ENCODE measurements around the gene SARDH. TPM values are rescaled to one million over a fixed set of nuclear protein-coding genes. Genes with fewer than 3 reads are reported as not detected.

The SARDH gene
- total RNA-seq, 1 experiment from 2014 or later: 5.3 TPM

DNA sequence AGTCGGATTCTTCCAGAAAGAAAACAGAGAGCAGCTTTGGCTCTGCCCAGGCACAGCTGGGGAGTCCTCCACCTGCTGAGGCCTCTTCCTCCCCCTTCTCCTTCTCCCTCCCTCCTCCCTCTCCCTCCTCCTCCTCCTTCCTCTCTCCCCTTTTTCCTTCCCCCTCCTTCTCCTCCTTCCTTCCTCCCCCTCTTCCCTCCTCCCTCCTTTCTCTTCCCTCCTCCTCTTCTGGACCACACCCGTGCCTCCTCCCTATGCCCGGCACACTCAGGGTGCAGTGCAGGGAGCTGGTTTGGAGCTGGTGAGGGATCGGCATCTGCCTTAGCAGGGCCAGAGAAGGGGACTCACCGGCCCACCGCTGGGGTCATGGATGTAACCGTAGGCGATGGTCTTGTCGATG is 71.8 kb downstream of the SARDH start:
- H3K23me2 ChIP-seq (ENCODE audit: insufficient read length, low read depth, low read length, poor library complexity, severe bottlenecking): no peaks in the 10 kb centered on the region
- H3K23ac ChIP-seq (ENCODE audit: insufficient read length, low read depth, low read length): no peak overlapping the region
- H3K9ac ChIP-seq (ENCODE audit: extremely low read depth, insufficient read length, low read length): no peak overlapping the region
- no peak overlapping the region for H2BK5ac ChIP-seq (ENCODE audit: insufficient read length, low read length)
- no peak overlapping the region for H4K5ac ChIP-seq (ENCODE audit: insufficient read length, low read depth, low read length)
- no CpG with 5 or more reads among the region's 9 CpGs for WGBS (ENCODE audit: extremely low coverage, insufficient read length, low lambda C conversion rate)
- H3K4me2 ChIP-seq (ENCODE audit: insufficient read depth, insufficient read length, low read length): no peak overlapping the region
- H2AK5ac ChIP-seq (ENCODE audit: insufficient read length, low read length): no peak overlapping the region
- no peak overlapping the region for H3K14ac ChIP-seq (ENCODE audit: insufficient read depth, low read length)
- no peak overlapping the region for H2BK15ac ChIP-seq (ENCODE audit: low read depth, low read length)
- H3K9me3 ChIP-seq (ENCODE audit: control insufficient read depth, low read depth, low read length): no peaks in the 10 kb centered on the region
- no peak overlapping the region for H2BK20ac ChIP-seq (ENCODE audit: low read depth, low read length, poor library complexity, severe bottlenecking)
- Mint-ChIP-seq H3K9me3 (peaks cover 0 to 4% of the 10 kb centered on the region in 2 experiments; a peak in 2 of 5 replicates), H3K27ac (no peak overlapping the region), H3K36me3 (ENCODE audit: insufficient read depth in 1 of 3, low read depth in 3 of 3) (peaks cover 0 to 7% (median 3%) of the 10 kb centered on the region in 3 experiments; a peak in 2 of 7 replicates), H3K27me3 (ENCODE audit: low read depth) (peaks cover 14% of the 10 kb centered on the region), H3K4me3 (no peak overlapping the region), H3K4me1 (peaks cover 2 to 10% of the 10 kb centered on the region in 2 experiments; a peak in 2 of 4 replicates)
- no peaks in the 10 kb centered on the region for H4K20me1 ChIP-seq (ENCODE audit: control insufficient read depth, insufficient read depth, insufficient read length)
- no peaks in the 10 kb centered on the region for H3K79me2 ChIP-seq (ENCODE audit: insufficient read depth, low read length)
- no peak overlapping the region for H3K4ac ChIP-seq (ENCODE audit: low read depth, low read length)
- H3K18ac ChIP-seq (ENCODE audit: insufficient read length, low read depth, low read length): no peak overlapping the region
- H2BK12ac ChIP-seq (ENCODE audit: insufficient read length, low read depth, low read length): no peak overlapping the region
- DNase-seq: no peak
- no peak overlapping the region for H3K27ac ChIP-seq (ENCODE audit: insufficient read length, low read depth, low read length)
- H3K4me1 ChIP-seq (ENCODE audit: insufficient read depth, low read length): no peaks in the 10 kb centered on the region
- no peak overlapping the region for H4K91ac ChIP-seq (ENCODE audit: insufficient read length, low read depth, low read length)
- H3K27me3 ChIP-seq (ENCODE audit: insufficient read depth, low read length): no peaks in the 10 kb centered on the region
- H2BK120ac ChIP-seq (ENCODE audit: low read depth, low read length, poor library complexity, severe bottlenecking): no peak overlapping the region
- no peak overlapping the region for H3K56ac ChIP-seq (ENCODE audit: insufficient read length, low read depth, low read length)
- TF ChIP-seq, protein P1, sequence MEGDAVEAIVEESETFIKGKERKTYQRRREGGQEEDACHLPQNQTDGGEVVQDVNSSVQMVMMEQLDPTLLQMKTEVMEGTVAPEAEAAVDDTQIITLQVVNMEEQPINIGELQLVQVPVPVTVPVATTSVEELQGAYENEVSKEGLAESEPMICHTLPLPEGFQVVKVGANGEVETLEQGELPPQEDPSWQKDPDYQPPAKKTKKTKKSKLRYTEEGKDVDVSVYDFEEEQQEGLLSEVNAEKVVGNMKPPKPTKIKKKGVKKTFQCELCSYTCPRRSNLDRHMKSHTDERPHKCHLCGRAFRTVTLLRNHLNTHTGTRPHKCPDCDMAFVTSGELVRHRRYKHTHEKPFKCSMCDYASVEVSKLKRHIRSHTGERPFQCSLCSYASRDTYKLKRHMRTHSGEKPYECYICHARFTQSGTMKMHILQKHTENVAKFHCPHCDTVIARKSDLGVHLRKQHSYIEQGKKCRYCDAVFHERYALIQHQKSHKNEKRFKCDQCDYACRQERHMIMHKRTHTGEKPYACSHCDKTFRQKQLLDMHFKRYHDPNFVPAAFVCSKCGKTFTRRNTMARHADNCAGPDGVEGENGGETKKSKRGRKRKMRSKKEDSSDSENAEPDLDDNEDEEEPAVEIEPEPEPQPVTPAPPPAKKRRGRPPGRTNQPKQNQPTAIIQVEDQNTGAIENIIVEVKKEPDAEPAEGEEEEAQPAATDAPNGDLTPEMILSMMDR (conservative IDR thresholded peaks at IDR 0.05): no peak
- H3T11ph ChIP-seq (ENCODE audit: low read length): no peak overlapping the region
- H4K8ac ChIP-seq (replicated peaks; ENCODE audit: insufficient read length, low read depth, low read length): no peak overlapping the region
- H3K79me1 ChIP-seq (ENCODE audit: insufficient read depth, low read depth, low read length, poor library complexity, severe bottlenecking): no peaks in the 10 kb centered on the region
- no peak overlapping the region for H2AFZ ChIP-seq (ENCODE audit: low read length)

Measured in H9 (cell line).